H1 (cell line): Measurements from ENCODE around the gene NOL8.

Source experiments
- BRCA1 ChIP-seq: IDR thresholded peaks from 2 replicates; pipeline ENCODE4 v1.6.1; 2012; ENCODE audit warnings: low read depth, low read length, improper control_type of control experiment
- CEBPB ChIP-seq: IDR thresholded peaks from 2 replicates; pipeline ENCODE4 v1.6.1; 2012; ENCODE audit warnings: low read depth, low read length
- EP300 ChIP-seq, 2 experiments: IDR thresholded peaks; 1 replicate in 1 of 2; 2 replicates in 1 of 2; pipeline ENCODE4 v1.6.1; 2011 to 2012; ENCODE audit warnings: low read depth in 2 of 2, low read length in 2 of 2, mild to moderate bottlenecking in 2 of 2, borderline replicate concordance in 1 of 2, inconsistent platforms in 1 of 2, moderate library complexity in 1 of 2
- EZH2 ChIP-seq: fragments of 200-600 bp; sonication (generic); IDR thresholded peaks from 2 replicates; pipeline ENCODE4 v1.7.1; 2012; ENCODE audit warnings: low read depth, mild to moderate bottlenecking, moderate library complexity, low read length, inconsistent platforms; ENCODE audit not compliant: severe bottlenecking
- GTF2F1 ChIP-seq: IDR thresholded peaks from 2 replicates; pipeline ENCODE4 v1.6.1; 2012; ENCODE audit warnings: low read depth, low read length, improper control_type of control experiment, borderline replicate concordance
- PHF8 ChIP-seq: fragments of 200-600 bp; sonication (generic); conservative IDR thresholded peaks from 2 replicates; pipeline ENCODE4 v1.7.1; 2012; ENCODE audit warnings: low read depth, mild to moderate bottlenecking, inconsistent platforms, low read length, moderate library complexity
- POLR2A ChIP-seq, 2 experiments: IDR thresholded peaks; 1 replicate in 1 of 2; 2 replicates in 1 of 2; pipeline ENCODE4 v1.6.1; 2011; ENCODE audit warnings: low read depth in 2 of 2, low read length in 2 of 2, mild to moderate bottlenecking in 2 of 2; ENCODE audit errors: control extremely low read depth in 1 of 2
- POLR2AphosphoS5 ChIP-seq: IDR thresholded peaks from 2 replicates; pipeline ENCODE4 v1.6.1; 2011; ENCODE audit warnings: low read depth, low read length
- RBBP5 ChIP-seq: IDR thresholded peaks from 2 replicates; pipeline ENCODE4 v1.7.1; 2012; ENCODE audit warnings: low read depth, mild to moderate bottlenecking, inconsistent platforms, low read length, moderate library complexity, borderline replicate concordance
- SP1 ChIP-seq: IDR thresholded peaks from 2 replicates; pipeline ENCODE4 v1.6.1; 2011; ENCODE audit warnings: low read depth, low read length
- SP2 ChIP-seq: IDR thresholded peaks from 2 replicates; pipeline ENCODE4 v1.6.1; 2012; ENCODE audit warnings: mild to moderate bottlenecking, low read length, inconsistent platforms
- TAF1 ChIP-seq: IDR thresholded peaks from 2 replicates; pipeline ENCODE4 v1.6.1; 2011; ENCODE audit warnings: mild to moderate bottlenecking, low read depth, low read length
- TF ChIP-seq, protein P1 (sequence below), 3 experiments: IDR thresholded peaks; 1 replicate in 2 of 3; 2 replicates in 1 of 3; pipeline versions ENCODE4 v1.5.1 to v1.6.1; 2011; ENCODE audit warnings: low read length in 3 of 3, mild to moderate bottlenecking in 3 of 3, inconsistent platforms in 2 of 3, low read depth in 1 of 3, moderate library complexity in 1 of 3; ENCODE audit not compliant: insufficient read depth in 1 of 3; ENCODE audit errors: control extremely low read depth in 1 of 3
- TF ChIP-seq, protein P2 (sequence below): IDR thresholded peaks from 2 replicates; pipeline ENCODE4 v1.6.1; 2012; ENCODE audit warnings: inconsistent platforms

DNA sequence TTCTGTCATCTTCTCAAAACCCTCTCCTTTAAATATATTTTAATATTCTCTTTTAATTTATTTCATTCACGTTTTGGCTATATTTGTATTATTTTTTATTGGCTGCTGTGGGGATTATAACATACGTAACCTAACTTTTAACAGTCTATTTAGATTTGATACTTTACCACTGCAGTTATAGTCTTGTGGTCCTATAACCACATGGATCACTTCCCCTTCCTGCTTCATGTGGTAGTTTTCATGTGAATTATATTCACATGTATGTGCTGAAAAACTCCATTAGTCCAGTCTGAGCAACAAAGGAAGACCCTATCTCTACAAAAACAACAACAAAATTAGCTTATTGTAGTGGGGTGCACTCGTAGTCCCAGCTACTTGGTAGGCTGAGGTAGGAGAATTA, 34.9 kb upstream of the NOL8 start:
- TF ChIP-seq POLR2AphosphoS5 (no peak), POLR2A (IDR thresholded peaks at IDR 0.05; ENCODE audit: control extremely low read depth in 1 of 2, low read depth in 2 of 2, low read length in 2 of 2) (no peak), RBBP5 (no peak), CEBPB (no peak), SP2 (no peak), EP300 (IDR thresholded peaks at IDR 0.05; ENCODE audit: borderline replicate concordance in 1 of 2, low read depth in 2 of 2, low read length in 2 of 2) (no peak), BRCA1 (no peak), TAF1 (no peak), EZH2 (no peak), GTF2F1 (no peak), PHF8 (no peak), SP1 (no peak)
- TF ChIP-seq, protein P1, sequence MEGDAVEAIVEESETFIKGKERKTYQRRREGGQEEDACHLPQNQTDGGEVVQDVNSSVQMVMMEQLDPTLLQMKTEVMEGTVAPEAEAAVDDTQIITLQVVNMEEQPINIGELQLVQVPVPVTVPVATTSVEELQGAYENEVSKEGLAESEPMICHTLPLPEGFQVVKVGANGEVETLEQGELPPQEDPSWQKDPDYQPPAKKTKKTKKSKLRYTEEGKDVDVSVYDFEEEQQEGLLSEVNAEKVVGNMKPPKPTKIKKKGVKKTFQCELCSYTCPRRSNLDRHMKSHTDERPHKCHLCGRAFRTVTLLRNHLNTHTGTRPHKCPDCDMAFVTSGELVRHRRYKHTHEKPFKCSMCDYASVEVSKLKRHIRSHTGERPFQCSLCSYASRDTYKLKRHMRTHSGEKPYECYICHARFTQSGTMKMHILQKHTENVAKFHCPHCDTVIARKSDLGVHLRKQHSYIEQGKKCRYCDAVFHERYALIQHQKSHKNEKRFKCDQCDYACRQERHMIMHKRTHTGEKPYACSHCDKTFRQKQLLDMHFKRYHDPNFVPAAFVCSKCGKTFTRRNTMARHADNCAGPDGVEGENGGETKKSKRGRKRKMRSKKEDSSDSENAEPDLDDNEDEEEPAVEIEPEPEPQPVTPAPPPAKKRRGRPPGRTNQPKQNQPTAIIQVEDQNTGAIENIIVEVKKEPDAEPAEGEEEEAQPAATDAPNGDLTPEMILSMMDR (IDR thresholded peaks at IDR 0.05; ENCODE audit: control extremely low read depth in 1 of 3, insufficient read depth in 1 of 3, low read depth in 1 of 3, low read length in 3 of 3), result no peak
- TF ChIP-seq, protein P2, sequence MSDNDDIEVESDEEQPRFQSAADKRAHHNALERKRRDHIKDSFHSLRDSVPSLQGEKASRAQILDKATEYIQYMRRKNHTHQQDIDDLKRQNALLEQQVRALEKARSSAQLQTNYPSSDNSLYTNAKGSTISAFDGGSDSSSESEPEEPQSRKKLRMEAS, result no peak
